Measurements from ENCODE around the gene ACSS3.
A peak's percentile ranks its signal among the peaks of the same experiment; 100 is the strongest.
"Not testable (repeated sequence)": the region's sequence is repeated elsewhere in the genome, so short reads cannot be mapped to it uniquely, and the experiment has no call there.

ACSS3 gene

DNA sequence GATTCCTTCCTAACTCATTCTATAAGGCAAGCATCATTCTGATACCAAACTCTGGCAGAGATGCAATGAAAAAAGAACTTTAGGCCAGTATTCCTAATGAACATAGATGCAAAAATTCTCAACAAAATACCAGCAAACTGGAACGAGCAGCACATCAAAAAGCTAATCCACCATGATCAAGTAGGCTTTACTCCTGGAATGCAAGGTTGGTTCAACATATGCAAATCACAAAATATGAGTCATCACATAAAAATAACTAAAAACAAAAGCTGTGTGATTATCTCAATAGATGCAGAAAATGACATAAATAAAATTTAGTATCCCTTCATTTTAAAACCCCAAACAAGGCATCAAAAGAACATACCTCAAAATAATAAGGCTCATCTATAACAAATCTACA, 98.9 kb downstream of the ACSS3 start:
- no peak overlapping the region for H3K9ac ChIP-seq
- H3K27me3 ChIP-seq = no peaks in the 10 kb centered on the region
- H3K4me3 ChIP-seq = no peak overlapping the region
- no peaks in the 10 kb centered on the region for H3K36me3 ChIP-seq
- TF ChIP-seq Cebpa-rat (IDR thresholded peaks at IDR 0.05) = no peak
- no peaks in the 10 kb centered on the region for H4K20me1 ChIP-seq
- H3K9me3 ChIP-seq (replicated peaks in 1 of 11) = peaks cover 8 to 16% (median 13%) of the 10 kb centered on the region in 11 experiments; a peak in 18 of 22 replicates
- no peak overlapping the region for H3K27ac ChIP-seq
- no peak overlapping the region for H3K4me2 ChIP-seq
- H3K4me1 ChIP-seq = no peaks in the 10 kb centered on the region

DNA sequence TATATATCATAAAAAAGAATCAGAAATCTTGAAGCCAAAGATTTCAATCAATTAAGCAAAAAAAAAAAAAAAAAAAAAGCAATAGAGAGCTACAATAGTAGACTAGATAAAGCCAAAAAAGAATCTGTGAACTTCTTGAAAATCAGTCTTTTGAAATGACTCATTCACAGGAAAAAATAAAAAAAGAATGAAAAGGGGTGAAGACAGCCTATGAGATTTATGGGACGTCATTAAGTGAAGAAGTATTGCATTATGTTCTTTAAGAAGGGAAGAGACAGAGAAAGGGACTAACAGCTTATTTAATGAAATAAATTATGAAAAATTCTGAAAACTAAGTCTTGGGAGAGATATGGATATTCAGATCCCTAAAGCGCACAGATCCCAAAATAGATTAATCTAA, 103.8 kb downstream of the ACSS3 start:
- Histone ChIP-seq H3K27ac (no peak overlapping the region), H3K4me3 (no peak overlapping the region), H3K4me2 (no peak overlapping the region), H3K9ac (no peak overlapping the region), H3K36me3 (no peaks in the 10 kb centered on the region), H3K9me3 (replicated peaks in 1 of 11) (peaks cover 5 to 11% (median 7%) of the 10 kb centered on the region in 11 experiments; a peak in 18 of 22 replicates), H4K20me1 (no peaks in the 10 kb centered on the region), H3K4me1 (no peaks in the 10 kb centered on the region), H3K27me3 (no peaks in the 10 kb centered on the region)
- no peak for TF ChIP-seq Cebpa-rat (IDR thresholded peaks at IDR 0.05)

DNA sequence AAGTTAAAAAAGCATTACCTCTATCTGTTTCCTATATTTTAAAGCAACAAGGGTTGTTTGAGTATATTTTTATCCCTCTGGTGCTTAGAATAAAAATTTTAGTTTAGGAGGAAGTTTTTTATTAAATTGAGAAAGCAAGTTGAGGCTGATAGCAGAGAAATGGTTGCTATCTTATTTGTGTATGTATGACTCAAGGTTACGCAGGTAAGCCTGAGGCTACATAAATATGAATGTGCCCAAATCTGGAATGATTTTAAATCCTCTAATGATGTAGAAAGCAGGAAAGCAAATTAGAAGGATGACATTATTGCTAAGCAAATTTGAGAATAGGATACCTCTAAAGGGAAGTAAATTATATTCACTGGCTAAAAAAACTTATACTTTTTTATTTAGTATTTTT, 109.8 kb downstream of the ACSS3 start:
- no peaks in the 10 kb centered on the region for H3K4me1 ChIP-seq
- no peak overlapping the region for H3K4me3 ChIP-seq
- no peak overlapping the region for H3K9ac ChIP-seq
- no peak overlapping the region for H3K4me2 ChIP-seq
- H4K20me1 ChIP-seq = no peaks in the 10 kb centered on the region
- 0 out of 22 replicates have a peak, but pooled peaks cover 0 to 5% (median 0%) of the 10 kb centered on the region in 11 experiments for H3K9me3 ChIP-seq (replicated peaks in 1 of 11)
- no peak for TF ChIP-seq Cebpa-rat (IDR thresholded peaks at IDR 0.05)
- H3K27me3 ChIP-seq = no peaks in the 10 kb centered on the region
- H3K36me3 ChIP-seq = no peaks in the 10 kb centered on the region
- no peak overlapping the region for H3K27ac ChIP-seq

DNA sequence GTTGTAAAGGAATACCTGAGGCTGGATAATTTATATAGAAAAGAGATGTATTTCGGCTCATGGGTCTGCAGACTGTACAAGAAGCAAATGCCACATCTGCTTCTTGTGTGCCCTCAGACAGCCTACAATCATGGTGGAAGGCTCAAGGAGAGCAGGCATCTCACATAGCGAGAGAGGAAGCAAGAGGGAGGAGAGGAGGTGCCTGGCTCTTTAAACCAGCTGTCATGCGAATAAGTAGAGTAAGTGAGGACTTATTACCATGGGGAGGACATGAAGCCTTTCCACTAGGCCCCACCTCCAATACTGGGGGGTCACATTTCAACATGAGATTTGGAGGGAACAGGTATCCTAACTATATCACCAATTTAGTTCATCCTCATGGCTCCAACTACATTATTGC, 118.7 kb downstream of the ACSS3 start:
- no peak for TF ChIP-seq Cebpa-rat (IDR thresholded peaks at IDR 0.05)
- Histone ChIP-seq H3K9me3 (replicated peaks in 1 of 11) (no peaks in the 10 kb centered on the region), H3K4me3 (no peak overlapping the region), H3K4me2 (no peak overlapping the region), H3K36me3 (no peaks in the 10 kb centered on the region), H3K9ac (no peak overlapping the region), H3K4me1 (no peaks in the 10 kb centered on the region), H4K20me1 (no peaks in the 10 kb centered on the region), H3K27ac (no peak overlapping the region), H3K27me3 (no peaks in the 10 kb centered on the region)

DNA sequence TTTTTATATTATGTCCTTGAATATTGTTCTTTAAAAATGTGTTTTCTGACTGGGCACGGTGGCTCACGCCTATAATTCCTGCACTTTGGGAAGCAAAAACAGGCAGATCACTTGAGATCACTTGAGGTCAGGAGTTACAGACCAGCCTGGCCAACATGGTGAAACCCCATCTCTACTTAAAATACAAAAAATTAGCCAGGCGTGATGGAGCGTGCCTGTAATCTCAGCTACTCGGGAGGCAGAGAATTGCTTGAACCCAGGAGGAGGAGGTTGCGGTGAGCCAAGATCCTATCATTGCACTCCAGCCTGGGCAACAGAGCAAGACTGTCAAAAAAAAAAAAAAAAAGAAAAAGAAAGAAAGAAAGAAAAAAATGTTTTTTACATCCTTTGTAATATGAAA, 122.7 kb downstream of the ACSS3 start:
- H4K20me1 ChIP-seq; H3K4me3 ChIP-seq; H3K27ac ChIP-seq; H3K4me2 ChIP-seq; H3K9ac ChIP-seq; H3K36me3 ChIP-seq; H3K4me1 ChIP-seq; H3K9me3 ChIP-seq (replicated peaks in 1 of 11); H3K27me3 ChIP-seq: not testable (repeated sequence)

DNA sequence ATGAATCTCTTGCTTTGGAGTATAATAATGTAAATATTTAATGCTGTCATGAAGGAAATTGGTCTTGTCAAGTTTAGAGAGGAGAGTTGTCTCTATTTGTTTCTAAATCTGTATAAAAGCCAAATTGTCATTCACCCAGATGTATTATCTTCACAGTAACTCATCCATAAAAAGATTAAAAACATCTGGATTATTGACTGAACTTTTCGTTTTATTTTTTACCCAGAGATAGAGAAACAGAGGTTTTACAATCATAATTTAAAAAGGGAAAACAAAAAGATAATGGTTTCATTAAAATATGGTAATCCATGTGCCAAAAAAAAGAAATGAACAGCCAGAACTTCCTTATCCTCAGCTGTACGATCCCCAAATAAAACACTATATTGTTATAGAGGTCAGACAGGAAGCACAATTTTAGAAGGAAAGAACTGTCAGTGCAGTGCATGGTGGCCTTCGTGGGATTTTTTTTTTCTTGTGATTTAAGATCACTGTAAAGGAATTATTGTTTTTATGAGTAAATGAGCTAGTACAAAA, 125.9 kb downstream of the ACSS3 start:
- no peak for TF ChIP-seq Cebpa-rat (IDR thresholded peaks at IDR 0.05)
- Histone ChIP-seq H3K27ac (no peak overlapping the region), H3K4me3 (no peak overlapping the region), H4K20me1 (no peaks in the 10 kb centered on the region), H3K9me3 (replicated peaks in 1 of 11) (no peaks in the 10 kb centered on the region), H3K9ac (no peak overlapping the region), H3K4me1 (peaks cover 0 to 9% (median 2%) of the 10 kb centered on the region in 10 experiments; a peak in 7 of 20 replicates), H3K27me3 (no peaks in the 10 kb centered on the region), H3K36me3 (no peaks in the 10 kb centered on the region), H3K4me2 (peak overlapping the region in 4 of 11 experiments; percentile 9 to 45 (median 24); a peak in 2 of 22 replicates)

DNA sequence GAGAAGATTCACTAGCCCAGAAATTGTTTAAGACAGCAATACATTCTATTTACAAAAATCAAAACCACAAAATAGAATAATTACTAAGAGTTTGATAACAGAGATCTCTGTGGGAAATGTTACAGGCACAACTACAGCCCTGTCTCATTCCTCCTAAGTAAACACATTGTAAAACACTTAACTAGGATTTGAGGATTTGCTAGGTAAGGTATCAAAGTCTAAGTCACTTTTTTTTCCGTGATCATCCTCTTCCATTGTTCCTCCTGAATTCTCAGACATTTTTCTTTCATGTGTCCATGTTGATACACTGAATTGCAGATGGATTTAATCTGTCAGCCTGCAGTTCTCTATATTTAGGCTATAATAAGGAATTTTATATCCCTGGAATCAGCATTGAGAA, 127.5 kb downstream of the ACSS3 start:
- H3K9me3 ChIP-seq (replicated peaks in 1 of 11) = no peaks in the 10 kb centered on the region
- no peak overlapping the region for H3K9ac ChIP-seq
- peaks cover 0 to 9% (median 2%) of the 10 kb centered on the region in 10 experiments; a peak in 7 of 20 replicates for H3K4me1 ChIP-seq
- no peaks in the 10 kb centered on the region for H3K36me3 ChIP-seq
- no peak for TF ChIP-seq Cebpa-rat (IDR thresholded peaks at IDR 0.05)
- H3K27ac ChIP-seq = no peak overlapping the region
- H3K27me3 ChIP-seq = no peaks in the 10 kb centered on the region
- H4K20me1 ChIP-seq = no peaks in the 10 kb centered on the region
- H3K4me3 ChIP-seq = no peak overlapping the region
- no peak overlapping the region for H3K4me2 ChIP-seq

DNA sequence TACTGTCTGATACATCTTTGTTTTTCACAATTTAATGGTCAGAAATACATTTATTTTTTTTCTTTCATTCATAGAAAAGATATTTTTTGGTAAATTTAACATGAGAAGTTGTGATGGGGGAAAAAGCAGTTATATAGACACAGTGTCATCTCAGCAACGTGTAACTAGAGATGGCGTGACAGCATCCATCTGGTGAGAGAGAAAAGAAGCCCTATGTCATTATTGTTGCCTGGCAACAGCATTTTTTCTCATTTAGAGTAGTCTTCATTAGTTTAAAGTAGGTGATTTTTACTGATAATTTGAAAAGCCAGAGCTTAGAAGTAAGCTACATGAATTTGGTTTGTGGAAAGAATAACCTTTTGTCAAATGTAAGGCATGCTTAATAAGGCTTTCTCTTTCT, 128.6 kb downstream of the ACSS3 start:
- H3K4me2 ChIP-seq = no peak overlapping the region
- peaks cover 0 to 9% (median 2%) of the 10 kb centered on the region in 10 experiments; a peak in 7 of 20 replicates for H3K4me1 ChIP-seq
- H3K27me3 ChIP-seq = no peaks in the 10 kb centered on the region
- H3K4me3 ChIP-seq = no peak overlapping the region
- H4K20me1 ChIP-seq = no peaks in the 10 kb centered on the region
- H3K36me3 ChIP-seq = no peaks in the 10 kb centered on the region
- no peak overlapping the region for H3K9ac ChIP-seq
- no peaks in the 10 kb centered on the region for H3K9me3 ChIP-seq (replicated peaks in 1 of 11)
- H3K27ac ChIP-seq = no peak overlapping the region
- TF ChIP-seq Cebpa-rat (IDR thresholded peaks at IDR 0.05) = no peak

DNA sequence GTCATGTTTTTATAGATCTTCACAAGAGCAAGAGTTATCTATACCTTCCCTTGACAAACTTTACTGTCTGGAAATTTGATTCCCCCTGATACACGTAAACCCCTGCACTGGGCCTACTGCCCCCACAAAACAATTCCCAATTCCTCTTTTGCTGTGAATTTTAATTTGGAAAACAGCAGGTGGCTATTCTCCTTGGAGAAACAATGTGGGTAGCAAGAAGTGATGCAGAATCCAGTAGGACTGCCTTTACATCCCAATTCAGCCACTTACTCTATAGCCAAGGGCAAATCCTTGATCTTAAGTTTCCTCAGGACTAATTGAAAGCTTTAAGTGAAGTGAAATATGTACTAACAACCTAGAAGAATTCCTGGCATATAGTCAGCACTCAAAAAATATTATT, 129.3 kb downstream of the ACSS3 start:
- no peaks in the 10 kb centered on the region for H4K20me1 ChIP-seq
- H3K27ac ChIP-seq = no peak overlapping the region
- H3K9me3 ChIP-seq (replicated peaks in 1 of 11) = no peaks in the 10 kb centered on the region
- no peaks in the 10 kb centered on the region for H3K36me3 ChIP-seq
- no peak overlapping the region for H3K9ac ChIP-seq
- no peaks in the 10 kb centered on the region for H3K27me3 ChIP-seq
- no peak overlapping the region for H3K4me2 ChIP-seq
- H3K4me1 ChIP-seq = peaks cover 0 to 9% (median 2%) of the 10 kb centered on the region in 10 experiments; a peak in 7 of 20 replicates
- no peak overlapping the region for H3K4me3 ChIP-seq
- TF ChIP-seq Cebpa-rat (IDR thresholded peaks at IDR 0.05) = no peak

DNA sequence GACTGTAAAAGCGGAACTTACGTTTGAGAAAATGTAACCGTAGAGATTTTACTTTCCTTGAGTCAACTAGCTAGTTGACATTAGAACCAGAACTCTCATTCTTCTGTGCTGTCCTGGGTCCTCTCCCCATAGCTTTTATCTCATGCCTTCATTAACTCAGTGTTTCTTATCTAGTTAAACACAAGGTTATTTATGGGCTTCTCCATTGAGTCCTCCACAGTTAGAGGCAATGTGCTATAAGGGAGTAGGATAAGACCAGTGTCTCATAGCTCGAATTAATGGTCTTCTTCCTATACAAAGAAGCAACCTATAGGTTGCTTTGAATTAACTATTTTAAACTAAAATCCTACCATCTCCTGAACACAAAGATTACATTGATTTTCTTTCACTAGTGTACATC, 129.8 kb downstream of the ACSS3 start:
- Histone ChIP-seq H3K9ac (no peak overlapping the region), H4K20me1 (no peaks in the 10 kb centered on the region), H3K9me3 (replicated peaks in 1 of 11) (no peaks in the 10 kb centered on the region), H3K27ac (no peak overlapping the region), H3K4me1 (peaks cover 0 to 9% (median 2%) of the 10 kb centered on the region in 10 experiments; a peak in 7 of 20 replicates), H3K36me3 (no peaks in the 10 kb centered on the region), H3K4me3 (no peak overlapping the region), H3K27me3 (no peaks in the 10 kb centered on the region), H3K4me2 (no peak overlapping the region)
- no peak for TF ChIP-seq Cebpa-rat (IDR thresholded peaks at IDR 0.05)
